Panc1 (cell line): ENCODE data around the gene ZNF644.

Experiments used
- CTCF ChIP-seq: fragments of 450-650 bp; IDR thresholded peaks from 2 replicates; pipeline ENCODE4 v1.5.1; 2017; ENCODE audit warnings: mild to moderate bottlenecking
- SIN3A ChIP-seq: IDR thresholded peaks from 2 replicates; pipeline ENCODE4 v1.6.1; 2012; ENCODE audit warnings: low read depth, mild to moderate bottlenecking, low read length, moderate library complexity, borderline replicate concordance; ENCODE audit not compliant: insufficient read depth

- TF ChIP-seq SIN3A: no peak
- no peak for TF ChIP-seq CTCF
These were observed 37.3 kb upstream of the ZNF644 start for GRCh38 chr1:91059157-91059556.
